CD4-positive, alpha-beta T cell treated with Interleukin-21 for 1 hour (primary cell): ENCODE results near the gene SOBP.
"Not testable (repeated sequence)": the region's sequence is repeated elsewhere in the genome, so short reads cannot be mapped to it uniquely, and the experiment has no call there.

Source experiments
- DNase-seq: peaks from one replicate; pipeline ENCODE4 v3.0.0-alpha.2; 2020

Gene SOBP

DNA sequence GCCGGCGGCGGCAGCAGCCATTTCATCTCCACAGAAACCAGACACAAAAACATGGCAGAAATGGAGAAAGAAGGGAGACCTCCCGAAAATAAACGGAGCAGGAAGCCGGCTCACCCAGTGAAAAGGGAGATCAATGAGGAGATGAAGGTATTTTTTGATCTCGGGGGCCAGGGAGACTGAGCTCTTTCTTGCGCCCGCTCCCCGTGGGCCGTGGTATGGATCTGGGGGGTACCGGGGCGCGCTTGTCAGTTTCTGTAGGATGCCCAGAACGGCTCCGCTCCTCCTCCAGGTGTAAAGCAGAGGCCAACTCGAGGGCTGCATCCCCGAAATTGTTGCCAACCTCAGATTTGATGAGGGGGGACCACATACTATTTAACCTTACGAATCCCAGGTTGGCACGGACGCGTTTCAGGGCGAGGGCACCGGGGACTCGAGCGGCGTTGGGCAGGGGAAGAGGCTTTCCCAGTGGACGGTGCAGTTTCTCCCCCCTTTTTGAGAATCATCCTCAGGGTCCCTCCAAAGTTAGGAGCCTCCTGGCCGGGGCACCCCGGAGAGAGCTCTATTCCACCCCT is 735 bp downstream of the SOBP start:
- no peak for DNase-seq

DNA sequence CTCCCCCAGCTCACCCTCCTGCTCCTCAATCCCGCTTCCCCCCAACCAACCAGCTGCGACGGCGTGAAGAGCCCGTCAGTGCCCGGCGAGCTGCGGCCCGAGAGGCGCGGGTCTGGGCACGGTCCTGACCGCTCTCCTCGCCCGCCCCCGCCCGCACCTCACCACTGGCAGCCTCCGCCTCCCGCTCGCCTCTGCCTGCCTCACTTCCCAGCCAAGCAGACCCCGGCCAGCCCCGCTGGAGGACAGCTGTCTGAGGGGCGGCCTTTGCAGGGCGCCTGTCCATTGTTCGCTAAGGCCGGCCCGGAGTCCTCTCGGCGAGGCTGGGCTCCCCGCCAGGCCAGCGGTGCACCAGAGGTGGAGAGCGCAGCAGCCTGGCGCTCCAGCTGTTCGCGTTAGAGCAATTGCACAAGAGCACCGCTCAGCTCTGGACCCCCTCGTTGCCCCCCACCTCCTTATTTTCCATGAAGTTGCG is 1.3 kb downstream of the SOBP start:
- no peak for DNase-seq

DNA sequence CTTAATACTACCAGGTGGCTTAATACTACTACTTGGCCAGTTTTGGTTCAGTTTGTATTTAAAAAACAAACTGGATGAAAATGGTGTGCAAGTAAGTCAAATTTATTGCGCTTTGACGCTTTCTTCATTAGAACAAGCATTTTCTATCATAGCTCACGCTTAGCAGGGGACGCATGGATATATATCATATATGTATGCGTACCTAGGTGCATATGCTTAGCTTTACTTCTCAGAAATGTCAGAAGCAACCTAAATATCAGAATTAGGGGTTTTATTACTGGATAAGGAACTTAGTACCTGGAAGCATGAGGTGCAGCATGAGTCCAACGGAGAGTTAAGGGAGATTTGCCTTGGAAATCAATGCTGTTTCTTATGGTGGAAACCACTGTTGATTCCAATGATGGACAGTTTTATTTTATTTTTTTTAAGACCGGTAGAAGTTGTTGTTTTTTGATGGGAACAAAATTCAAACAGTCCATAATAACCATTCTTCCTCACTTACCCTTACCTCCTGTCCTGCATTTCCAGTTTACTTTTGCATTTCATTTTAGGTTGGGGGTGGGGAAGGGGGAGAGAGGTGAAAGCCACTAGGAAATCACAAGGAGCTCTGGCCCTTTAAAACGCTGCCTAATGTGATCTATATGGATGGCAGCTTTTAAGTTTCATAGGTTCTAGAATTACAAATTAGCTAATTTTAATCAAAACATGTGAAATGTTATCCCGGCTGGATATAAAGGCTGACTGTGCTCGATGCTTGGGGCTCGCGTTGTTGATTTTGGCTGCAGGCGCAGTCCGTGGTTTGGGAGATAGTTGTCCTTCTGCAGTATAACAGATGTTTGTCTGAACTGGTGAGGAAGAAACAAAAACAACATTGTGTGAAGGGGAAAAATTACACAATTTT is 2.1 kb downstream of the SOBP start:
- DNase-seq: no peak

DNA sequence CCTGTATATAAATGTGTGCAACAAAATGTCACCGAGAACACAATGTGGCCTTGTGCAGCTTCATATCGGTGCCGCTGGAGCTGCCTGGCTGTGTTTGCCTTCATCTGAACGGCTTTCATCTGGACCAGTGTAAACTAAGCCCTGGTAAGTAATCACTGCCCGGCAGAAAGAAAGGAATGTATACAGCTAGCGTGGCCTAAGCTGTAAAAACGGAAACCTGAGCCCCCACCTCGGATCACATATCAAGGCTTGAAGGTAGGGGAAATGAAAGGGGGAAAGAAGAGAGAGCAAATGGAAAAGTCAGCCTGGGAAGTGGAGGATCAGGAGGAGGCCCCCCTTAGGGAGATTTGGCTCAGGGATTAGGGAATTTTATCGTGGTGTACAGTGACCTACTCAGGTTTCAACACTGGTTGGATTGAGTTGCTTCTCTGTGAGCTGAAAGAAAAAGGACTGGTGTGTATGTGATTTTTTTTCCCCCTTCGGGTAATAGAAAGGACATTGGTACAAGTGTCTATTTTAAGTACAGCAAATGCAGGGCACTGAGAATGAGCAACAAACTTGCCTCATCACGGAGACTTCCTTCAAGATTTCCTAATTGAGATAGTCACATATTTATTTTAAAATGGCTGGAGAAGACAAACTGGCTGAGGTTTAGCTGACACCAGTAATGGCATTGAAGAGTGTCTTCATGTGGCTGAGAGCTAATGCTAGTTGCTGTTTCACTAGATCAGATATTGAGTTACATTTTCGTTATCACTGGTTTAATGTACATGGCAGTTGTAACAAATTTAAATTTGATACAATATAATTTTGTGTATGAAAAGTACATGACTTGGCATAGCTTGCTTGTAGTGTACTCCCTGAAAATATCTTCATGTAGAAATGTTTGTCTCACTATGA is 3.5 kb downstream of the SOBP start:
- DNase-seq: no peak

DNA sequence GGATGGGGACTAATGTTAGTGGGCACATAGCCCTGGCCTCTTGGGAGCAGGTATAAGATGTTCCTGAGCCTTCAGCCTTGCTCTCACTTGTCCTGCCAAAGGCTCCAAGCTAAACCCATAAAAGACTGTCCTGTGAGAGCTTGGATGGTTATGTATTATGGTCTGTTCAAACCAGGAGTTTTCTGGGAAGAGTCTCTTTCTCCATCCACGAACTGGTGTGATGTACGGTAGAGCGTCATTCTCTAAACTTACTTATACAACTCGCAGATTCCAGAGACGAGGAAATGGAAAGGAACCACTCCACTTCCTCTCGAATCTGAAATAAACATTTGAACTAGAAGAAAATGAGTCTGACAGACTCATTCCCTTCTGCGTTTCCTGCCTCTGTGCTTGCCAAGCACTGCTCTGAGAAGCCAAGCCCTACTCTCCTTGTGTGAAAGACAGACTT is 5.3 kb downstream of the SOBP start:
- no peak for DNase-seq

GRCh38 chr6:107495971-107496370 is 6.1 kb downstream of the SOBP start:
- no peak for DNase-seq

DNA sequence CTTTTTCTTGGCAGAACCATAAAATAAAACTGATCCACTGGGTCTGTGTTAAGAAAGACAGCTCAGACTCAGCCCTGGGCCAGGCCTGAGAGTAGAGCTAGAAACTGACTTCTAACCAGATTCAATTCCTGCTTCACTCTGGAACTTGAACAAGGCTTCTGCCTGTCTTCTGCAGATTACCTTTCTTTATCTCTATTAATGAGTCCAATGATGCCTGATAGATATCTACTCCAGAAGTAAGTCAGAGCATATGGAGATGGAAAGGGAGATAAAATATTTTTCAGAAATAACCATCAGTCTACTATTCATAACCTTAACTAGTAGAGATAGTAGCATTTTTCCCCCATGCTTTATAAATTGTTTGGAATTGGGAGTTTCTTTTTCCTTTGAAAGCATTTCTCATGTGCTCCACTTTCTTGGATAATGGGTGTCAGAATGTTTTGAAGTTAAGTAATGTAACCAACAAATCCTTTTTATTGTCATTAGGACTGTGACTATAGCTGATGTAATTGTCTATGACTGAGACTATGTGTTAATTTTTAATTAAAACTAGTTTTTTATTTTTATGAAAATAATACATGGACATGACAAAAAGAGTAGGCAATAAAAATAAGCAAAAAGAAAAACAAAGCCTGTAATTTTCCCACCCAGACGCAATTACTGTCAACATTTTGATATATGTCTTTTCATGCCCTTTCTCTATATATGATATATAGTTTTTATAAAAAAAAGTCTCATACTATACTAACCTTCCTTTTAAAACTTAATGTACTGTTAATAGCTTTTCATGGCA is 7.2 kb downstream of the SOBP start:
- DNase-seq: no peak

DNA sequence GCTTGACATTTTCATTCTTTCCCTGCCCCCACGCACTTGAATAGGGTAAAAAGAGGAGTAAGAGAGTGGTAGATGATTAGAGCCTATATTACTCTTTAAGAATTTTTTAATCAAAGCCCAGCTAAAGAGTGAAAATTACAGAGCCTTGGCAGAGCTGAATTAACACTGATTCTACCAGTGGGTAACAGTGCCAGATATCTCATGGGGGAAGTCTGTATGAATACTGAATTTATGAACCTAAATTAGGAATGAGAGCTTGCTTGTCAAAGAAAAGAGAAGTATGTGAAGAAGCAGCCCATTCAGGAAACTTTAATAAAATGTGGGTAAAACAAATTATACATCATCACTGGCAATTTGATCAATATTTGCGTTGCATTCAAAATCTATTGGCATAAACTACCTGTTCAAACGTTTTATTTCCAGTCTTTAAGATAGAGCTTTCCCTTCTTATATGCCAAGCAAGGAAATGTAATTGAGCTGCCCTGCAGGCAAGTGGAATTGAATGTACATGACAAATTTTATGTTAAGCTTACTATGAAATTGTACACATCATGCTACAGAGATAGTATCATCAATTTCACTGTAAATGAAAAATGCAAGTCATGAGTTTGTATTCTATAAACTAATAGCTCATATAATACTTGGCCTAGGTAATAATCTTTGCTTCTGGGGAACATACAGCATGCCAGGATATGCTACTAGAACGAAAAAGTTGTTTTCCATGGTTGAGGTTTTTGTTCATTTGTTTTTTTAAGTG is 14.5 kb downstream of the SOBP start:
- no peak for DNase-seq

DNA sequence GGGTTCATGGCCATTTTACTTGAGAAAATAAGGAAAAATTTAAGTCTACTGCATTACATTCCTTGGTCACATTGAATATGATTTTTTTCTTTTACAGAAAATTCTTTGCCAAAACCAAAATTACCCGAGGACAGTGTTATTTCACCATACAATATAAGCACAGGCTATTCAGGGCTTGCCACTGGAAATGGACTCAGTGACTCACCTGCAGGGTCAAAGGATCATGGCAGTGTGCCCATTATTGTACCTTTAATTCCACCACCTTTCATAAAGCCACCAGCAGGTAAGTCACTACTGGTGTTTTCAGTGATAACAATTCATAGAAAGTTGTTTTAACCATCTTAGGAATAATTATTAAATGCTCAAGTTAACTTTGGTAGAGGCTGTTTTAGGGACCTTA is 16.2 kb downstream of the SOBP start:
- no peak for DNase-seq

DNA sequence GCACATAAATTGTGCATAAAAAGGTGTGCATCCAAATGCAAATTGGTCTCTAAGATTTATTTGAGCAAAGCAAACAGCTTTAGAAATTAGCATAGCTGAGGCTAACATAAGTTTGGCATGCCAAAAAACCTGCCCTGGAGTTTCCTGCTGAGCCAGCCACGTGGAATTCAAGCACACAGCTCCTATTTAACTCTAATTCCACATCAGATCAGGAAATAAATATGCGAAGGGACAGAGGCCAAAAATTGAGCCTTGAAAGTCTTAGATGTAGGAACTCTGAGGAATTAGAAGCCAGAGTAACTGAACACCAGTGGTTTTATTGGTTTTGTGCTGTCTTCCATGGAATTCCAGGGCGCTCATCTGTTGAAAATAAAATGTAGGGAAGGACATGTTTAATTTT is 19.6 kb downstream of the SOBP start:
- DNase-seq: no peak

GRCh38 chr6:107510108-107510507 is 20.2 kb downstream of the SOBP start:
- DNase-seq: no peak

GRCh38 chr6:107511511-107511993 is 21.6 kb downstream of the SOBP start:
- no peak for DNase-seq

- no peak for DNase-seq
These were observed 23.3 kb downstream of the SOBP start for GRCh38 chr6:107513214-107513613.

DNA sequence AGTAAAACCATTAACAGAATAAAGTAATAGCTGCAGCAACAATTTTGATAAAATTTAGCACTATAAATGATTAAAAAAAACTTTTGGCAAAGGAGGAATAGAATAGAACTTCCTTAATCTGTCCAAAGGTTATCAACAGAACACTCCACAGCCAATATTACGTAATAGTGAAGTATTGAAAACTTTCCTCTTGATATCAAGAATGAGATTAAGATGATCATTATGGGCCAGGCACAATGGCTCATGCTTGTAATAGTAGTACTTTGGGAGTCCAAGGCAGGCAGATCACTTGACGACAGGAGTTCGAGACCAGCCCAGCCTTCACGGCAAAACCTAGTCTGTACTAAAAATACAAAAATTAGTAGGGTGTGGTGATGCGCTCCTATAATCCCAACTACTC is 26.0 kb downstream of the SOBP start:
- DNase-seq: no peak

DNA sequence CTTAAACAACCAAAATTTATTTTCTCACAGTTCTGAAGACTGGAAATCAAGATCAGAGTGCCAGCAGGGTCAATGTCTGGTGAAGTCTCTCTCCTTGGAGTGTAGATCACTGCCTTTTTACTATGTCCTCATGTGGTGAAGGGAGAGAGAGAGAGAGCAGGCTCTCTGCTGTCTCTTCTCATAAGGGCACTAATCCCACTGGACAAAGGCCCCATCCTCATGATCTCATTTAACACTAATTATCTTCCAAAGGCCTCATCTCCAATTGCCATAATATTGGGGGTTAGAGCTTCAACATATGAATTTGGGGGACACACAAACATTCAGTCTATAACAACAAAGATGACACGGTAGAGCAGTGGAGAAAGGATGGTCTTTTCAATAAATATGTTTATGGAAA is 27.4 kb downstream of the SOBP start:
- DNase-seq: no peak

DNA sequence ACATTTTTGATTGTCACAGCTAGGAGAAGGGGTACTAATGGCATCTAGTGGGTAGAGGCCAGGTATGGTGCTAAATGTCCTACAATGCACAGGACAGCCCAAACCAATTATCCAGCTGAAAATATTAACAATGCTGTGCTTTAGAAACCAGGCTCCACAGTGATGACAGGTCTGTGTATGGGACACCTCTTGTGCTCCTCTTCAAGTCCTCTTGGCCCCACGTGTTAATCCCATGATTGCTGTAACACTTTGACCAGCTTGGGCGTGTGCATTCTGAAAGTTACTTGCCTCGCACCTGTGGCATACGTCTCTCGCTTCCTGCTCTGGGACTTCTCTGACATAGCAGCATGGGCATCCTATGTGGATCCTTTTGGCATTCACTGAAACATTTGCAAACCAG is 29.3 kb downstream of the SOBP start:
- DNase-seq: not testable (repeated sequence)

DNA sequence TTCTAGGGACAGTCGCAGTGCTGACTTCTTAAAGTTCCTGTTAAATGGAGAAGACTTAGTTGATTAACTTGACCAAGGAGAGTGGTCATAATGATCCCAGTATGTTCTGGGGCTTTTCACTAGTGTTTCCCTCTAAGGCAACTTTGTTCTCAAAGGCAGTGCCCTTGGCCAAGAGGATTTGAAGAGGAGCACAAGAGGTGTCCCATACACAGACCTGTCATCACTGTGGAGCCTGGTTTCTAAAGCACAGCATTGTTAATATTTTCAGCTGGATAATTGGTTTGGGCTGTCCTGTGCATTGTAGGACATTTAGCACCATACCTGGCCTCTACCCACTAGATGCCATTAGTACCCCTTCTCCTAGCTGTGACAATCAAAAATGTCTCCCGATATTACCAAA is 30.8 kb downstream of the SOBP start:
- DNase-seq: not testable (repeated sequence)

DNA sequence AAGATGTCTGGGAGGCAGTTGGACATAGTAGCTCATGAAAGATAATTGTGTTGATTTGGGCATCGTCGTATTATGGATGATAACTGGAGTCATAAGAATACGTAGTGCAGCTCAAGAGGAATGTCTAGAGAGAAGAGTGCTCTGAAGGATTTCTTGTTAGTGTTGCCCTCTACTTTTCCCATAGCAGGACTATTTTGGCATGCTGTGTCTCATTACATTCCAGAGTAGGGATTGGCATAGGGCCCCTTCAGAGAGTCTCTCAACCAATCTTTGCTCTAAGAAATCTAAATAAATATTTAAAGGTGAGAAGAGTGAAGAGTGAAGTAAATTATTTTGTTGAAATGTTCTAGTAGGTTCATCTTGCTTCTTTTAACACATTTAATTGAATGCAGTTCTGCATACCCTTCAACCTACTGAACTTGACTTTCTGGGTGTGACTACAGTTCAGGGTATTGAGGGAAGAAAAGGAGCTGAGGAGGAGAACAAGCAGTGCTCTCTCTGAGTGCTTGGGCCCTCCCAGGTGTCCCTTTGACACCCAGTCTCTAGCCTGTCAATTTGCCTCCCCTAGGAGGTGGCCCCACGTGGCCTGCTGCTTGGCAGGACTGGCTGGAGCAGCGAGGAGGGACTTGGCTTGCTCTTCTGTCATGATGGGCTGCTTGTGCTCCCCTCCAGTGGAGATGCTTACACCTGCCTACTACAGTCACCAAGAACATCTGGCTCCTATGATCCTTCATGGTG is 33.3 kb downstream of the SOBP start:
- DNase-seq: no peak

DNA sequence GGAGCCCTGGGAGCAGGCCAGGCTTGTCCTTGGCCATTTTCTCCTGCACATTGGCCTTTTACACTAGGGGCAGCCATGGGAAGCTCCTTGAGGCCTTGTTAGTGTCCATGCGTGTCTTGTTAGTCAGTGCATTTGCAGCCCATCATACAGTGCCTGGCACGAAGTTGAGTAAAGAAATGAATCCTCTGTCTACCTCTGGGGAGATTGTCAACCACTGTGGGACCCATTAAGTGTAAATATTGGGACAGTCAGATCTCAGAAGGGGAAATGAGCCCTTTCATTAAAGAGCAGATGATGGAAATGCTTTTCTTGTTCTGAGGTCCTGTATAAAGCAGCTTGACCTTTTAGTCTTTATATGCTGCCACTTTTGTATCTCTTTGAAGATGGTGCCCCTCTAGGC is 33.9 kb downstream of the SOBP start:
- DNase-seq: no peak

GRCh38 chr6:107524626-107525025 is 34.7 kb downstream of the SOBP start:
- no peak for DNase-seq

GRCh38 chr6:107531868-107532267 is 42.0 kb downstream of the SOBP start:
- no peak for DNase-seq
